Measurements from ENCODE around the gene TPO. TPM values are rescaled to one million over a fixed set of nuclear protein-coding genes. Genes with fewer than 3 reads are reported as not detected.
A peak's percentile ranks its signal among the peaks of the same experiment; 100 is the strongest.

TPO gene
- total RNA-seq, 1 donor from 2014 or later, result not detected

DNA sequence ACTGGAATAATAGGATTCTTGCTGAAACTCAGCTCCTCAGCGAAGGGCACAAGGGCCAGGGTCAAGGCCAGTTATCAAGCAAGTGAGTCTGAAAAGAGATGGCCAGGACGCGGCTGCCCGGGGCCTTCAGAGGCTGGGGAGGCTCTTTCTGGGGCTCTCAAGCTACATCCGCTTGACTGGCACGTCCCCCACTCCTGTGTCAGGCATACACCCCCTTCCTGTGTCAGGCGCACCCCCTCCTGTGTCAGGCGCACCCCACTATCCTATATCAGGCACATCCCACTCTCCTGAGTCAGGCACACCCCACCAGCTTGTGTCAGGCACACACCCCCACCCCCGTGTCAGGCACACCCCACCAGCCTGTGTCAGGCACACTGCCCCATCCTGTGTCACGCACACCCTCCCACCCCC lies 91.8 kb downstream of the TPO start:
- Histone ChIP-seq H3K36me3 (ENCODE audit: control insufficient read depth in 3 of 3, insufficient read depth in 3 of 3, low read length in 3 of 3) (no peaks in the 10 kb centered on the region), H3K9me3 (ENCODE audit: control insufficient read depth in 3 of 3, low read length in 3 of 3) (no peaks in the 10 kb centered on the region), H3K9ac (ENCODE audit: low read depth in 1 of 3, low read length in 3 of 3) (no peak overlapping the region), H3K27me3 (ENCODE audit: control insufficient read depth in 3 of 3, insufficient read depth in 3 of 3, low read length in 3 of 3) (peaks cover 0 to 10% (median 7%) of the 10 kb centered on the region in 3 donors), H3K4me3 (ENCODE audit: low read length in 3 of 3) (no peak overlapping the region), H3K27ac (ENCODE audit: low read depth, low read length) (no peak overlapping the region), H3K4me1 (ENCODE audit: control insufficient read depth in 3 of 3, insufficient read depth in 3 of 3, low read length in 3 of 3) (peaks cover 0 to 2% (median 0%) of the 10 kb centered on the region in 3 donors)

- no peaks in the 10 kb centered on the region for H3K9me3 ChIP-seq (ENCODE audit: control insufficient read depth in 3 of 3, low read length in 3 of 3)
- H3K9ac ChIP-seq (ENCODE audit: low read depth in 1 of 3, low read length in 3 of 3), result no peak overlapping the region
- H3K36me3 ChIP-seq (ENCODE audit: control insufficient read depth in 3 of 3, insufficient read depth in 3 of 3, low read length in 3 of 3), result peaks cover 0 to 2% (median 0%) of the 10 kb centered on the region in 3 donors
- peaks cover 3 to 19% (median 8%) of the 10 kb centered on the region in 3 donors for H3K27me3 ChIP-seq (ENCODE audit: control insufficient read depth in 3 of 3, insufficient read depth in 3 of 3, low read length in 3 of 3)
- peak overlapping the region; percentile 20 for H3K27ac ChIP-seq (ENCODE audit: low read depth, low read length)
- H3K4me1 ChIP-seq (ENCODE audit: control insufficient read depth in 3 of 3, insufficient read depth in 3 of 3, low read length in 3 of 3), result no peaks in the 10 kb centered on the region
- no peak overlapping the region for H3K4me3 ChIP-seq (ENCODE audit: low read length in 3 of 3)
Observed at GRCh38 chr2:1509271-1510065, 96.2 kb downstream of the TPO start.

- peaks cover 3 to 22% (median 8%) of the 10 kb centered on the region in 3 donors for H3K27me3 ChIP-seq (ENCODE audit: control insufficient read depth in 3 of 3, insufficient read depth in 3 of 3, low read length in 3 of 3)
- H3K9ac ChIP-seq (ENCODE audit: low read depth in 1 of 3, low read length in 3 of 3), result no peak overlapping the region
- peaks cover 0 to 2% (median 0%) of the 10 kb centered on the region in 3 donors for H3K36me3 ChIP-seq (ENCODE audit: control insufficient read depth in 3 of 3, insufficient read depth in 3 of 3, low read length in 3 of 3)
- no peaks in the 10 kb centered on the region for H3K4me1 ChIP-seq (ENCODE audit: control insufficient read depth in 3 of 3, insufficient read depth in 3 of 3, low read length in 3 of 3)
- H3K9me3 ChIP-seq (ENCODE audit: control insufficient read depth in 3 of 3, low read length in 3 of 3), result no peaks in the 10 kb centered on the region
- no peak overlapping the region for H3K27ac ChIP-seq (ENCODE audit: low read depth, low read length)
- no peak overlapping the region for H3K4me3 ChIP-seq (ENCODE audit: low read length in 3 of 3)
Observed at GRCh38 chr2:1510176-1510575, 96.9 kb downstream of the TPO start.

DNA sequence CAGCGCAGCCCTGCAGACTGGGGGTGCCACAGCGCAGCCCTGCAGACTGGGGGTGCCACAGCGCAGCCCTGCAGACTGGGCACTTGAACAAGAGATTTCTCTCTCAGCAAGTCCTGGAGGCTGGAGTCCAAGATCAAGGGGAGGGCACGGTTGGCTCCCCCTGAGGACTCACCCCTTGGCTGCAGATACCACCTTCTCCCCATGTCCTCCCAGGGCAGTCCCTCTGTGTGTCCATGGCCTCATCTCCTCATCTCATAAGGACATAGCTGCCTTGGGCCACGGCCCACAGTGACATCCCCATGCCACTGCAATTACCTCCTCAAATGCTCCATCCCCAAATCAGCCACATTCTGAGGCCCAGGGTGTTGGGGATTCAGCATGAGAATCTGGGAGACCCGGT lies 98.2 kb downstream of the TPO start:
- H3K27me3 ChIP-seq (ENCODE audit: control insufficient read depth in 3 of 3, insufficient read depth in 3 of 3, low read length in 3 of 3), result peaks cover 3 to 22% (median 8%) of the 10 kb centered on the region in 3 donors
- no peaks in the 10 kb centered on the region for H3K4me1 ChIP-seq (ENCODE audit: control insufficient read depth in 3 of 3, insufficient read depth in 3 of 3, low read length in 3 of 3)
- H3K27ac ChIP-seq (ENCODE audit: low read depth, low read length), result no peak overlapping the region
- no peak overlapping the region for H3K9ac ChIP-seq (ENCODE audit: low read depth in 1 of 3, low read length in 3 of 3)
- peaks cover 0 to 2% (median 0%) of the 10 kb centered on the region in 3 donors for H3K36me3 ChIP-seq (ENCODE audit: control insufficient read depth in 3 of 3, insufficient read depth in 3 of 3, low read length in 3 of 3)
- H3K9me3 ChIP-seq (ENCODE audit: control insufficient read depth in 3 of 3, low read length in 3 of 3), result no peaks in the 10 kb centered on the region
- no peak overlapping the region for H3K4me3 ChIP-seq (ENCODE audit: low read length in 3 of 3)

- no peak overlapping the region for H3K27ac ChIP-seq (ENCODE audit: low read depth, low read length)
Observed at GRCh38 chr2:1512321-1513289, 99.3 kb downstream of the TPO start.

DNA sequence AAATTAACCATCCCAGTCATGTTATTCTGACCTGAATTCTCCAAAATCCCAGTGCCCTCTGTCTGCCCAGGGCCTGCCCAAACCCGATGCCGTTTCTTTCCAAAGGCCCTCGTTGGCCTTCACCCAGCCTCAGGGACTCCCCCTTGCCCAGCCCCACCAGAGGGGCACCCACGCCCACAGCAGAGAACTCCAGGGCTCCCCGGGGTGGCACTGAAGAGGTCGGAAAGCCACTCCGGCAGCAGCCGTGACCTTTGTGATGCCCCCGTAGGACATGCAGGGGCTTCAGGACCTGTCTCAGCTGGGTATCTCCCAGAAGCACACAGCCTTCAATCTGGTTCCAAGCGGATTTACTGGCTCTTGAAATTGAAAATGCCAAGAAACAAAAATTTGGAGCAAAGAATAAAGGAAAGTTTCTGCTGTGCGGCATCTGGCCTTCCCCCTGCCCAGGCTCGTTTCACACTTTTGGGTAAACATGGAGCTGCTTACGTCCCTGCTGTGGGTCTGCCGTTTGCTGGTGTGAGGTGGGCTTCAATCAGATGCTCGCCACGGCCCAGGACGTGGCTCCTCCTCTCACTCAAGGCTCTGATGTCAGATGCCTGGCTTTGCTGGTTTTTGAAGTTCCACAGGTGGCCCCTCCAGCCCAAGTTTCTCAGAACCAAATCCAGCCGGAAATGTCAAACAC lies 101.3 kb downstream of the TPO start:
- no peak overlapping the region for H3K9ac ChIP-seq (ENCODE audit: low read depth in 1 of 3, low read length in 3 of 3)
- peaks cover 0 to 2% (median 0%) of the 10 kb centered on the region in 3 donors for H3K36me3 ChIP-seq (ENCODE audit: control insufficient read depth in 3 of 3, insufficient read depth in 3 of 3, low read length in 3 of 3)
- H3K9me3 ChIP-seq (ENCODE audit: control insufficient read depth in 3 of 3, low read length in 3 of 3), result no peaks in the 10 kb centered on the region
- no peaks in the 10 kb centered on the region for H3K4me1 ChIP-seq (ENCODE audit: control insufficient read depth in 3 of 3, insufficient read depth in 3 of 3, low read length in 3 of 3)
- peaks cover 3 to 22% (median 8%) of the 10 kb centered on the region in 3 donors for H3K27me3 ChIP-seq (ENCODE audit: control insufficient read depth in 3 of 3, insufficient read depth in 3 of 3, low read length in 3 of 3)
- H3K4me3 ChIP-seq (ENCODE audit: low read length in 3 of 3), result no peak overlapping the region
- H3K27ac ChIP-seq (ENCODE audit: low read depth, low read length), result no peak overlapping the region

More at GRCh38 chr2:1512321-1513289, 99.3 kb downstream of the TPO start:
- Histone ChIP-seq H3K9me3 (ENCODE audit: control insufficient read depth in 3 of 3, low read length in 3 of 3) (no peaks in the 10 kb centered on the region), H3K4me3 (ENCODE audit: low read length in 3 of 3) (no peak overlapping the region), H3K9ac (ENCODE audit: low read depth in 1 of 3, low read length in 3 of 3) (no peak overlapping the region), H3K27me3 (ENCODE audit: control insufficient read depth in 3 of 3, insufficient read depth in 3 of 3, low read length in 3 of 3) (peaks cover 3 to 22% (median 8%) of the 10 kb centered on the region in 3 donors), H3K4me1 (ENCODE audit: control insufficient read depth in 3 of 3, insufficient read depth in 3 of 3, low read length in 3 of 3) (no peaks in the 10 kb centered on the region), H3K36me3 (ENCODE audit: control insufficient read depth in 3 of 3, insufficient read depth in 3 of 3, low read length in 3 of 3) (peaks cover 0 to 2% (median 0%) of the 10 kb centered on the region in 3 donors)

DNA sequence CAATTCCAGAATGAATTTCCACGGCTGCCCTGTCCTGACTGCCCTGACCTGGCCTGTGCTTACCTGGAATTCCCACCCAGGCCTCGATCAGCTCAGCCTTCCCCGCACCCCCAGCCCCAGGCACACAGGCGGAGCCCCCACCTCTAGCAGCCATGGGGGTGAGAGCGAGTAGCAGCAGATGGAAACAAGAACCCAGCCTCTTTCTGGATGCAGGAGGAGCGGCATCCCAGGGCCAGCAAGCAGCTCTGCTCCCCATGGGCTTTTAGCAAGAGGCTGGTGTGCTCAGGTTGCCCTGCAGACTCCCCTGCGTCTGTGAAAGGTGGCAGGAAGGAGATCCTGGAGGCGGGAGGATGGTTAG lies 101.8 kb downstream of the TPO start:
- peaks cover 3 to 22% (median 8%) of the 10 kb centered on the region in 3 donors for H3K27me3 ChIP-seq (ENCODE audit: control insufficient read depth in 3 of 3, insufficient read depth in 3 of 3, low read length in 3 of 3)
- no peak overlapping the region for H3K27ac ChIP-seq (ENCODE audit: low read depth, low read length)
- H3K4me3 ChIP-seq (ENCODE audit: low read length in 3 of 3), result no peak overlapping the region
- H3K36me3 ChIP-seq (ENCODE audit: control insufficient read depth in 3 of 3, insufficient read depth in 3 of 3, low read length in 3 of 3), result peaks cover 0 to 2% (median 0%) of the 10 kb centered on the region in 3 donors
- H3K4me1 ChIP-seq (ENCODE audit: control insufficient read depth in 3 of 3, insufficient read depth in 3 of 3, low read length in 3 of 3), result no peaks in the 10 kb centered on the region
- H3K9ac ChIP-seq (ENCODE audit: low read depth in 1 of 3, low read length in 3 of 3), result no peak overlapping the region
- H3K9me3 ChIP-seq (ENCODE audit: control insufficient read depth in 3 of 3, low read length in 3 of 3), result no peaks in the 10 kb centered on the region

GRCh38 chr2:1515986-1516797 lies 102.9 kb downstream of the TPO start:
- Histone ChIP-seq H3K9me3 (ENCODE audit: control insufficient read depth in 3 of 3, low read length in 3 of 3) (no peaks in the 10 kb centered on the region), H3K27me3 (ENCODE audit: control insufficient read depth in 3 of 3, insufficient read depth in 3 of 3, low read length in 3 of 3) (peaks cover 3 to 22% (median 8%) of the 10 kb centered on the region in 3 donors), H3K36me3 (ENCODE audit: control insufficient read depth in 3 of 3, insufficient read depth in 3 of 3, low read length in 3 of 3) (peaks cover 0 to 2% (median 0%) of the 10 kb centered on the region in 3 donors), H3K27ac (ENCODE audit: low read depth, low read length) (no peak overlapping the region), H3K9ac (ENCODE audit: low read depth in 1 of 3, low read length in 3 of 3) (no peak overlapping the region), H3K4me1 (ENCODE audit: control insufficient read depth in 3 of 3, insufficient read depth in 3 of 3, low read length in 3 of 3) (no peaks in the 10 kb centered on the region), H3K4me3 (ENCODE audit: low read length in 3 of 3) (no peak overlapping the region)

DNA sequence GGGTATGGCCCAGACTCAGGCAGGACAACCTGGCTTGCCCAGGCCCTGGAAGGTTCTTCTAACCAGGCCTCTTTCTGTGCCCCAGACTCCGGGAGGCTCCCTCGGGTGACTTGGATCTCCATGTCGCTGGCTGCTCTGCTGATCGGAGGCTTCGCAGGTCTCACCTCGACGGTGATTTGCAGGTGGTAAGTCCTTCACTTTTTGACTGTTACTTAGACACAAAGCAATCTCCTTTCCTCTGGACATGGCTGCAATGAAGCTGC lies 103.5 kb downstream of the TPO start:
- Histone ChIP-seq H3K4me3 (ENCODE audit: low read length in 3 of 3) (no peak overlapping the region), H3K27ac (ENCODE audit: low read depth, low read length) (no peak overlapping the region), H3K9me3 (ENCODE audit: control insufficient read depth in 3 of 3, low read length in 3 of 3) (no peaks in the 10 kb centered on the region), H3K4me1 (ENCODE audit: control insufficient read depth in 3 of 3, insufficient read depth in 3 of 3, low read length in 3 of 3) (no peaks in the 10 kb centered on the region), H3K9ac (ENCODE audit: low read depth in 1 of 3, low read length in 3 of 3) (no peak overlapping the region), H3K36me3 (ENCODE audit: control insufficient read depth in 3 of 3, insufficient read depth in 3 of 3, low read length in 3 of 3) (peaks cover 0 to 2% (median 0%) of the 10 kb centered on the region in 3 donors), H3K27me3 (ENCODE audit: control insufficient read depth in 3 of 3, insufficient read depth in 3 of 3, low read length in 3 of 3) (peaks cover 3 to 19% (median 8%) of the 10 kb centered on the region in 3 donors)

Measured in skeletal muscle tissue (tissue), 4 donors.